NCI-H526 treated with DMSO at 0.1 percent for 48 hours (cell line): ENCODE results near the gene OR14K1.
"Not testable (repeated sequence)": the region's sequence is repeated elsewhere in the genome, so short reads cannot be mapped to it uniquely, and the experiment has no call there.

Experiments
- DNase-seq: peaks from one replicate; lab custom pipeline; 2025; lab: John Stamatoyannopoulos, UW

OR14K1 gene, protein sequence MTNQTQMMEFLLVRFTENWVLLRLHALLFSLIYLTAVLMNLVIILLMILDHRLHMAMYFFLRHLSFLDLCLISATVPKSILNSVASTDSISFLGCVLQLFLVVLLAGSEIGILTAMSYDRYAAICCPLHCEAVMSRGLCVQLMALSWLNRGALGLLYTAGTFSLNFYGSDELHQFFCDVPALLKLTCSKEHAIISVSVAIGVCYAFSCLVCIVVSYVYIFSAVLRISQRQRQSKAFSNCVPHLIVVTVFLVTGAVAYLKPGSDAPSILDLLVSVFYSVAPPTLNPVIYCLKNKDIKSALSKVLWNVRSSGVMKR

DNA sequence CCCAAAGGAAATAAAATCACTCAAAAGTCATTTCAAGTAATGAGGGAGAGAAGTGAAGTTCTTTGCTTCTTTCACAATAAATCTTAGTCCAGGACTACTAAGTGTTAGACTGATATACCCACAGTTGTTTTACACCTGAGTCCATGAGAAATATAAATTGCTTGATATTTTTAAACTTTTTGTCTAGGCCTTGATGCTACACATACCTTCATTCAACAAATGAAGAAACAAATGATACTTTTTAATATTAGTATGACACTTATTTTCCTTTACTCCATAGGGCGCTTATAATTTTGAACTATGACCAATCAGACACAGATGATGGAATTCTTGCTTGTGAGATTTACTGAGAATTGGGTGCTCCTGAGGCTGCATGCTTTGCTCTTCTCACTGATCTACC lies at the start of gene OR14K1:
OR14K1 (plus strand) TSS at position 301 of the 400 bp plus-strand sequence; CDS start at position 301, 0 bp downstream.
- DNase-seq = no peak

DNA sequence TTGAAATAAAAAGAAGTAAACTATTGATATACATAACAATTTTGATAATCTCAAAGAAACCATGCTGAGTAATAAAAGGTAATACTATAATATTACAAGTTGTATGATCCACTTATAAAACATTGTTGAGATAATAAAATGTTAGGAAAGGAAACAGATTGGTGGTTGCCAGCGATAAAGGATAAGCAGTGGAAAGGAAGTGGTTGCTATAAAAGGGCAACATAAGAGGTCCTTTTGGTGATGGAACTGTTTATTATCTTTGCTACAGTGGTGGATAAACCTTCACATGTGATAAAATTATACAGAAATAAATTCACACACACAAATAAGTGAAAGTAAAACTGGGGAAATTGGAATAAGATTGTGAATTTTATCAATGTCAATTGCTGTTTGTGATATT lies 37.1 kb upstream of the OR14K1 start:
- no peak for DNase-seq

DNA sequence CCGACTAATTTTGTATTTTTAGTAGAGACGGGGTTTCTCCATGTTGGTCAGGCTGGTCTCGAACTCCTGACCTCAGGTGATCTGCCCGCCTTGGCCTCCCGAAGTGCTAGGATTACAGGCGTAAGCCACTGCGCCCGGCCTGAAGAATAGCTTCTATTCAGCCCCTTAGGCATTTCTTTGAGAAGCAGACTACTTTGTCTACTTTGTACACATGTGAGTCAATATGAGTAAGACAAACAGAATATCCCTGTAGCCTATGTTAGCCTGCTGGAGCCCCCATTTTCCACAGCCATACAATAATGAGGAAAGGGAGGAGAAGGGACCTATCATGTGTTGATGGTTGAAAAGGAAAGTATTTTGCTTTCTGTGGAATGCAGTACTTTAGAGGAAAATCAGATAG lies 27.7 kb upstream of the OR14K1 start:
- not testable (repeated sequence) for DNase-seq

DNA sequence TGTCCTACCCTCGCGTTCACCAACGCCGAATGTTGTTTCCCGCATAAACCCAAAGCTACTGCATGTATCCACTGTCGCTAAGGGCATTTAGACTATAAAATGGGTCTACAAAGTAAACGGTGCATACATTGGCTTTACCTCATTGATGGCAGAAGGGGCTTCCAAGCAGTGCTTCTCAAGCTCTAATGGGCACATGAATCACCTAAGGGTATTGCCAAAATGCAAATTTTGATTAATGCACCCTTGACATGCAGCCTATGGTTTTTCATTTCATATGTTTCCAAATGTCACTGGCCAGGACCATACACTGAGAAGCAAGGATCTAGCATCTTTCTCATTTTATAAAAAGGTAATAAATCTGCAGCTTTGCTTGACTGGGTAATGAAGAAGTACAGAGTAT lies 24.7 kb upstream of the OR14K1 start:
- no peak for DNase-seq

DNA sequence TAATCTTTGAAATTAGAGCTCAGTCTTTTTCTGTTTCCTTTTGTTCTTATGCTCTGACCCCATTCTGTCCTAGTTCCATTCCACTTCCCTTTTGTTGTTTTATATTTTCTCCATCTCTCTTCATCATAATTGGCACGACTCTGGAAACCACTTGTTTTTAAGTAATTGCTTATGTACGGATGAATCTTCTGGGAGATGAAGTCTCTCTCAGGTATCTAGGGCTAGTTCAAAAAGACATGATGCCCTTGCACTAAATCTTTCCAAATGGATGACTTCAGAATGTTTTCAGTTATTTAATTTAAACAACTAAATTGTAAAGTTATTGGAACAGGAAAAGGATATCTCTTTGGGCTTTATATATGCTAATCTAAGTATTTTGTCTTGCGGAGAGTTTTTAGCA lies 21.9 kb upstream of the OR14K1 start, which contains the start of gene OR6F1:
OR6F1 (minus strand) TSS at position 101 of the 400 bp plus-strand sequence. CDS start 3,891 bp downstream, outside the sequence.
- no peak for DNase-seq

DNA sequence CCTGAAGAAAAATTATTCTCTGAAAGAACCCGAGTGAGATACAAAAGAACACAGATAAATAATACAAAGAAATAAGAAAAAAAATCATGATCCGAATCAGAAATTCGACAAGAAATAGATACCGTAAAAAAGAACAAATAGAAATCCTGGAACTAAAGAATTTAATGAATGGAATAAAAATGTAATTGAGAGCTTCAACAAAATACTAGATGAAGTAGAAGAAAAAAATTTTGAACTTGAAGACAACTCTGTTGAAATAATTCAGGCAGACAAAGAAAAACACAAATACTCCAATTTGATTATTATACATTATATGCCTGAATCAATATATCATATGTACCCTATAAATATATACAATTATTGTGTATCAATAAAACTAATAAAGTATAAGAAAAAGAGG lies 17.2 kb upstream of the OR14K1 start:
- DNase-seq = no peak

DNA sequence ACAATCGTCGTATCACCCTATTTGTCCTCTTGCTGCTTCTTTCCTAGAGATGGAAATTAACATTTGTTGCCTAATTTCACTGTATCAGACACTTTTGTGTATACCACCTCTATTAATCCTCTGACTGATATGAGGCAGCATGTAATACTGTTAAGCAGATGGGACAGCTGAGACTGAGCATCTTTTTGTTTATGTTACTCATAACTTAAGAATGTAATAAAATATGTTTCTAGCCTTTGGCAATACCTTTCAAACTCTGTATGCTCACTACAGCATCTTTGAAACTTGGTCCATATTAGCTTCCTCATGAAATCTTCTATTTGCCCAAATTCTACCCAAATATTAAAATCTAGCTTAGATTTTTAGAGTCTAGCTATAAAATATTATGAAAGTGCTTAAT lies 2.3 kb downstream of the OR14K1 start:
- DNase-seq = no peak

DNA sequence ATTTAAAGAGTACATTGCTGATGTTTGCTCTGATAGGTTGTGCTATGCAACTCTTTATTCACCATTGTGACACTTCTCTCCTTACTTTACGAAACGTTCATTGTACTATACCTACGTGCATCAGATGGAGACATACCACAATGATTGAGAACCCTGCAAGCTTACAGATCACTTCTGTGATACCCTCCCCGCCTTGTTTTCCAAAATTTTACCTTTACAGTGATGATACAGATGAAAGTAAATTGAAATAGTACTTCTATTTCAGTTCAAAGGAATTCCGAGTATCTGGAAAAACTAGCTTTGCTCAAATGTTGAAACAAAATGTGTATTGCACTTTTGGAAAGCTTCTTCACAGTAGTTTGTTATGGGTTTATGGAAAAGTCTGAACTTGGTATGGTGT lies 3.3 kb downstream of the OR14K1 start:
- no peak for DNase-seq

DNA sequence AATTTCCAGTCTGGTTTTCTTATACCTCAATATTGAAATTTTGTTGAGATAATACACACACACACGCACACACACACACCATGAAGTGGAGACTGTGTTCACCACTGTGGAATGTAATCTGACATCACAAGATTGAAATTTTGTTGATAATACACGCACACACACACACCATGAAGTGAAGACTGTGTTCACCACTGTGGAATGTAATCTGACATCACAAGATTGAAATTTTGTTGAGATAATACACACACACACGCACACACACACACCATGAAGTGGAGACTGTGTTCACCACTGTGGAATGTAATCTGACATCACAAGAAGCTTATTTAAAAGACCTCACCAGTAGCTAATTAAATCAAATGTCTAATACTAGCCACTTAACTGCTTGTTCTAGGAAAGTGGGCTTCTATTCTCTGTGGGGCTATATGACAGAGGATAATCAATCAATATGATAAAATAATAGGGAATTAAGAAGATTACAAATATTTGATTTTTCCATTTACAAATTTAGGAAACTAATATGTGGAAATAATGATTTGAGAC lies 3.9 kb downstream of the OR14K1 start:
- not testable (repeated sequence) for DNase-seq

DNA sequence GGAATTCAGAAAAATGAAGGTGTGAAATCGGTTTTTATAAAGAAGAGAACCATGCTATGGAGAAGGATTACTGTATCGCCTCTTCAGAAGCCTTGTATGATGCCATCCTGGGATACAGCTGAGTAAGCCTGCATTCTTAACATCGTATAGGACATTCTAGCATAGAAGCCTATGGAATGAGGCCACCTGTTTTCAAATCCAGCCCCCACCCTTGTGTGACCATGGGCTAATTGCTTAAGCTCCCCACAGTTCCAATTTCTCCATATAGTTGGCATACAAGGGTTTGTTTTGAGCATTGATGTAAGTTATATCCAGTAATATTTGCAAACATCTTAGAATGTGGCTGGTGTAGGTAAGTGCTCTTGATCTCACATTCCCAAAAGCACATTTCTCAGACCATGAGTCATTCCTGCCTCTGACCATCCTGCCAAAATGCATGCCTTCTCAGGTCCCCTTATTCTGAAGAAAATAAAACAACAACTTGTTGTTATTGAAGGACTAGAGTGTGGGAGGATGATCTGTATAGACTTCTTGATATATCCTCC lies 8.0 kb downstream of the OR14K1 start:
- DNase-seq = no peak

DNA sequence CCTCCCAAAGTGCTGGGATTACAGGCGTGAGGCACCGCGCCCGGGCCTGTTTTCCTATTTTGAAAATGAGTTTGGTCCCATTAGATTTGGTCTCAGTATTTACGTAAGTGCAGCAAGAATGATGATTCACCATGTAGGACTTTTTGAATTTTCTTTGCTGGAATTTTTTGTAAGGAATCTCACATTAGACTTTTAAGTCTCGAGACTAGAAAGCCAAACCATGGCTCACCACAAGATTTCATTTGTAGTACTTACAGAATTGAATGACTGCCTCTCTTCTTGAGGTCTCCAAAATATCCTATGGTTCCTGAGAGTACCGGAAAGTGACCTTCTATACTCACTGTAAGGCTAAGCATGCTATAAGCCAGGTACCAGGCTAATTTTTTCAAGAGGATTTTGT lies 9.2 kb downstream of the OR14K1 start:
- DNase-seq = no peak

DNA sequence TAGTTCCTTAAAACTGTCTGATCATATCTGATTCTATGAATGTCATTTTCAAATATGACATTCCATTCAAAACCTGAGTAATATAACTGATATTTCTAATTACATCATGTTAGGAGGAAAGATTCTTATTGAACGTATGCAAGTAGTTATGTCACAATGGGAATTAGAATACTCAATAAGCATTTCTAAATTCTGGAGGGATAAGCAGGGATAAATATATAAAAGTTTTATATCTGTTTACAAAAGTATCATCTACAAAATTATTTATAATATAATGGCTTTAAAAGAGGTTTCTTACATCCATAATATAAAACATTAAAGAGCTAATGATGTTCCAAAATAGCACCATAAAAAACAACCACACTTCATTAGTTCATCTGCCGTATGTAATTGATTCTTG lies 9.6 kb downstream of the OR14K1 start, which contains the start of gene OR14A2:
OR14A2 (minus strand) TSS at position 101 of the 400 bp plus-strand sequence.
- no peak for DNase-seq

DNA sequence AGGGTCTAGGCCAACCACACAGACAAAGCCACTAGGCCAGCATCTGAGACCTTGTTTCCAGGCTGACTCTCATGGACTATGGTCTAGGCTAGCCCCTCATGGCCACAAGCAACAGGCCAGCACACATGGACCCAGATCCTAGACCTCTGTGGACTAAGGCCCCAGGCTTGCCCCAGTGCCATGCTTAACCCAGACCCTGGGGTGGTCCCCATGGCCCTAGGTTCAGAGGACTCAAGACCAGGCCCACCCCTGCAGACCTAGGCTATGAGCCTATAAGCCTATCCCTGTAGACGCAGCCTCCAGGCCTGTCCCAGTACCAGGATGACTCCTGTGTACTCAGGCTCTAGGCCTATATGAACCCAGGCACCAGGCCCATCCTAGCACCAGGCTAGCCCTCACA lies 11.5 kb downstream of the OR14K1 start:
- no peak for DNase-seq

DNA sequence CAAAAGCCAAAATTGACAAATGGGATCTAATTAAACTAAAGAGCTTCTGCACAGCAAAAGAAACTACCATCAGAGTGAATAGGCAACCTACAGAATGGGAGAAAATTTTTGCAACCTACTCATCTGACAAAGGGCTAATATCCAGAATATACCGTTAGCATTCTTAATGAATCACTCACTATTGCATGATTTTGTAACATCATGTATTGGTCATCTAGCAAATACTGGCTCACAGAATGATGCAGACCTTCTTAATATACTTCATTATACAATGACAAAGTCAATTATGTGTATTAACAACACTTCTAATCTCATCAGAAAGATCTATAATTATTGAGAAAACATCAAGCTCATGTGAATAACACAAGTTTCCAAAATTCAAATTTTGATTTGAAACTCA lies 15.9 kb downstream of the OR14K1 start:
- not testable (repeated sequence) for DNase-seq

DNA sequence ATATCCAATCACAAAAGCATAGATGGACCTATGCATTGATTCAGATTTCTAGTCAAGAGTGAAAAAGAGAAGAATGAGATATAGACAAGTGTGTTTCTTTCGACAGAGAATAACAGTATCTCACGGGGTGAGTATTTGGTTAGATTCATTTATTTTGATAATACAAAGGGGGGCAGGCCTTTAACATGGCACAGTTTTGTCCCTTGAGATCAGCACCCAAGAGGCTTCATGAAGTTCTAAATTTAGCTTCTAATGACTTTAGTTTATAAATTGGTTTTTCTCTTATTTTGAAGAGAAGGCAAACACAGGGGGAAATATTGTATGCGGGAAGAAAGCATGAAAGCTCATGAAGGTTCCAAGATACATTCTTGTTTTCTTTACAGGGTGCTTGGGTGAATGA lies 22.0 kb downstream of the OR14K1 start, which contains the start of gene OR1C1:
OR1C1 (minus strand) TSS at position 101 of the 400 bp plus-strand sequence. CDS start 2,150 bp downstream, outside the sequence.
- no peak for DNase-seq

DNA sequence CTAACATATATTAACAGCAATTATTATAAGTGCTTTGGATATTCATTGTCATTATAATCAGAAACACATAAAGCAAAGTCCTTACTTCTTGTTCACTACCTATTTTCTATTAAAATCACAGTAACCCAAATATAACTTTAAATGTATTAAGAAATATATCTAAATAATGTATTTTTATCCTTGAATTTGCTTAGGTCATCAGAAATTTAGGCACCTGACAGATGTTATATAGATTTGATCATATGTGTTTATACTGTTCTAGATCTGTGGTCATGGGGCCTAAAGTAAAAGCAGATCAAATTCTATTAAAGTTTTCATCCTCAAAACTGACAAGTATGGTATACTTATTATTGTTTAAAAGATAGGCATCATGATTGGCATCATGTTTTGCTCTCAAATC lies 31.2 kb downstream of the OR14K1 start:
- DNase-seq = no peak
